ENCODE data around the gene INPP5A. TPM values are rescaled to one million over a fixed set of nuclear protein-coding genes. Genes with fewer than 3 reads are reported as not detected.
"Not testable (repeated sequence)": the region's sequence is repeated elsewhere in the genome, so short reads cannot be mapped to it uniquely, and the experiment has no call there.

INPP5A gene
- total and polyA plus RNA-seq, 10 of the 15 experiments (the other 5 are each of a cell fraction or from before 2014, with no cell fraction given), result 0.52 to 15.0 (median 6.3) TPM

GRCh38 chr10:132551093-132551807, 13.7 kb downstream of the INPP5A start (continued):
- TF ChIP-seq SREBF1 (IDR thresholded peaks at IDR 0.05; ENCODE audit: low read length), result no peak
- TF ChIP-seq POLR2A (IDR thresholded peaks at IDR 0.05; ENCODE audit: low read depth, low read length), result peak; percentile 70
- peak; percentile 23; the same call in 1 of the 2 replicates for TF ChIP-seq RAD21 (IDR thresholded peaks at IDR 0.05; ENCODE audit: insufficient read depth, low read depth, low read length)
- TF ChIP-seq SREBF2 (IDR thresholded peaks at IDR 0.05; ENCODE audit: low read length), result no peak
- TF ChIP-seq NR2C1 (IDR thresholded peaks at IDR 0.05), result no peak
- TF ChIP-seq ZSCAN29 (IDR thresholded peaks at IDR 0.05), result no peak

GRCh38 chr10:132551808-132552130, 14.2 kb downstream of the INPP5A start:
- no TSS peak for BruUV-seq (replicated peaks)
- Histone ChIP-seq H3K36me3 (ENCODE audit: control insufficient read depth in 2 of 2, insufficient read depth in 2 of 2, low read length in 1 of 2) (no peaks in the 10 kb centered on the region; a peak in 1 of 4 replicates), H3K27me3 (replicated peaks in 1 of 2; ENCODE audit: control insufficient read depth in 2 of 2, insufficient read depth in 2 of 2, low read length in 1 of 2) (no peaks in the 10 kb centered on the region), H3K27ac (ENCODE audit: control insufficient read depth, insufficient read depth) (no peak overlapping the region), H3K79me2 (ENCODE audit: control insufficient read depth, insufficient read depth, low read length) (no peaks in the 10 kb centered on the region; the same call in none of the 2 replicates), H3K4me1 (ENCODE audit: control insufficient read depth, insufficient read depth, low read length) (peaks cover 30% of the 10 kb centered on the region), H4K20me1 (ENCODE audit: control insufficient read depth, insufficient read depth) (no peaks in the 10 kb centered on the region; the same call in 1 of the 2 replicates), H3K4me2 (ENCODE audit: control insufficient read depth, insufficient read depth) (peak overlapping the region; percentile 6), H3K9me3 (replicated peaks; ENCODE audit: control insufficient read depth, insufficient read depth, low read length) (no peaks in the 10 kb centered on the region; the same call in 2 of the 3 replicates), H2AFZ (ENCODE audit: control insufficient read depth, low read depth, low read length) (peak overlapping the region; percentile 22; the same call in 1 of the 2 replicates), H3K4me3 (no peak overlapping the region), H3K9ac (ENCODE audit: control insufficient read depth, insufficient read depth, low read length) (no peak overlapping the region)
- ATAC-seq (peak; percentile 6; the same call in 2 of the 3 replicates), DNase-seq (ENCODE audit: low read depth, low spot score) (no peak), FAIRE-seq (no peak)
- intact Hi-C loops (cut with micrococcal nuclease; ENCODE audit: unreplicated experiment) (no loop called here), in situ Hi-C loops (cut with MboI) (no loop called here)
- SMC1A ChIA-PET (ENCODE audit: uncharacterized antibody, unreplicated experiment), result interaction anchor here (1.2 to 2.1 kb wide), 8 partner anchors 9 to 93 kb away, joined by 3 to 16 read pairs (median 9); no protein-coding TSS in a partner anchor
- POLR2A ChIA-PET, result interaction anchor here (0.6 to 2.2 kb wide), 5 partner anchors 9 to 130 kb away, joined by 3 to 10 read pairs (median 4); no protein-coding TSS in a partner anchor
- TF ChIP-seq SREBF1 (IDR thresholded peaks at IDR 0.05; ENCODE audit: low read length) (no peak), USF2 (IDR thresholded peaks at IDR 0.05; ENCODE audit: borderline replicate concordance, low read depth, low read length) (no peak), KLF5 (IDR thresholded peaks at IDR 0.05; ENCODE audit: partially characterized antibody) (no peak), FOXM1 (IDR thresholded peaks at IDR 0.05; ENCODE audit: low read depth, low read length) (no peak), CREM (IDR thresholded peaks at IDR 0.05; ENCODE audit: low read depth) (no peak), CREB1 (IDR thresholded peaks at IDR 0.05; ENCODE audit: low read depth) (0 out of 2 replicates have a peak, but pooled peaks have one; percentile 5), ZNF622 (IDR thresholded peaks at IDR 0.05) (no peak), NR2C1 (IDR thresholded peaks at IDR 0.05) (no peak)
- WGBS (ENCODE audit: insufficient coverage, insufficient replicate concordance, low lambda C conversion rate, missing lambda C conversion rate), result 29% methylated on average over 8 of the region's 8 CpGs
- RAD21 ChIA-PET (ENCODE audit: unreplicated experiment), result interaction anchor here (1.1 to 2.5 kb wide), 7 partner anchors 9 to 92 kb away, joined by 3 to 26 read pairs (median 6); no protein-coding TSS in a partner anchor
- CTCF ChIA-PET, result interaction anchor here (0.8 to 2.6 kb wide), 6 partner anchors 9 to 91 kb away, joined by 3 to 26 read pairs (median 10); no protein-coding TSS in a partner anchor

- intact Hi-C loops (cut with micrococcal nuclease; ENCODE audit: unreplicated experiment); ATAC-seq; FAIRE-seq; H3K9ac ChIP-seq (ENCODE audit: control insufficient read depth, insufficient read depth, low read length); H3K79me2 ChIP-seq (ENCODE audit: control insufficient read depth, insufficient read depth, low read length); H4K20me1 ChIP-seq (ENCODE audit: control insufficient read depth, insufficient read depth); POLR2A ChIA-PET; H3K27me3 ChIP-seq (replicated peaks in 1 of 2; ENCODE audit: control insufficient read depth in 2 of 2, insufficient read depth in 2 of 2, low read length in 1 of 2); BruUV-seq (replicated peaks); RAD21 ChIA-PET (ENCODE audit: unreplicated experiment); DNase-seq (ENCODE audit: low read depth, low spot score); in situ Hi-C loops (cut with MboI); H2AFZ ChIP-seq (ENCODE audit: control insufficient read depth, low read depth, low read length); CTCF ChIA-PET; H3K36me3 ChIP-seq (ENCODE audit: control insufficient read depth in 2 of 2, insufficient read depth in 2 of 2, low read length in 1 of 2); H3K9me3 ChIP-seq (replicated peaks; ENCODE audit: control insufficient read depth, insufficient read depth, low read length); H3K27ac ChIP-seq (ENCODE audit: control insufficient read depth, insufficient read depth); H3K4me3 ChIP-seq; SMC1A ChIA-PET (ENCODE audit: uncharacterized antibody, unreplicated experiment); H3K4me2 ChIP-seq (ENCODE audit: control insufficient read depth, insufficient read depth): not testable (repeated sequence)
- 99% methylated on average over 6 of the region's 6 CpGs for WGBS (ENCODE audit: insufficient coverage, insufficient replicate concordance, low lambda C conversion rate, missing lambda C conversion rate)
- peaks cover 30% of the 10 kb centered on the region for H3K4me1 ChIP-seq (ENCODE audit: control insufficient read depth, insufficient read depth, low read length)
Measured at GRCh38 chr10:132552635-132553034, 15.0 kb downstream of the INPP5A start.

Measured in GM12878 (cell line).